ACC112 (cell line): ENCODE results near the gene MCC.

Experiments used
- H2AFZ ChIP-seq: fragments of 200-600 bp; sonication (generic); one replicate; pipeline ENCODE4 v1.6.0; 2017; ENCODE audit warnings: antibody characterized with exemption, low read length; ENCODE audit not compliant: unreplicated experiment
- H3K27ac ChIP-seq: fragments of 200-600 bp; sonication (generic); 2 replicates; pipeline ENCODE4 v1.5.1; 2014; ENCODE audit warnings: low read depth, mild to moderate bottlenecking, antibody characterized with exemption, low read length, moderate library complexity
- H3K27me3 ChIP-seq: fragments of 200-600 bp; sonication (generic); 2 replicates; pipeline ENCODE4 v1.6.1; 2014; ENCODE audit warnings: mild to moderate bottlenecking, antibody characterized with exemption, low read length, moderate library complexity, mixed read lengths; ENCODE audit not compliant: insufficient read depth
- H3K36me3 ChIP-seq: fragments of 200-600 bp; sonication (generic); 2 replicates; pipeline ENCODE4 v1.6.1; 2016; ENCODE audit warnings: mild to moderate bottlenecking, antibody characterized with exemption, low read length, moderate library complexity, mixed read lengths; ENCODE audit not compliant: insufficient read depth
- H3K4me1 ChIP-seq: fragments of 200-600 bp; sonication (generic); one replicate; pipeline ENCODE4 v1.6.1; 2016; ENCODE audit warnings: low read length, mixed read lengths; ENCODE audit not compliant: insufficient read depth, unreplicated experiment, control insufficient read depth
- H3K4me3 ChIP-seq: fragments of 200-600 bp; sonication (generic); 2 replicates; pipeline ENCODE4 v1.5.1; 2014; ENCODE audit warnings: mild to moderate bottlenecking, low read depth, low read length
- H3K79me2 ChIP-seq: fragments of 200-600 bp; sonication (generic); one replicate; pipeline ENCODE4 v1.6.0; 2016; ENCODE audit warnings: low read length; ENCODE audit not compliant: control insufficient read depth, unreplicated experiment, insufficient read depth

Gene MCC

DNA sequence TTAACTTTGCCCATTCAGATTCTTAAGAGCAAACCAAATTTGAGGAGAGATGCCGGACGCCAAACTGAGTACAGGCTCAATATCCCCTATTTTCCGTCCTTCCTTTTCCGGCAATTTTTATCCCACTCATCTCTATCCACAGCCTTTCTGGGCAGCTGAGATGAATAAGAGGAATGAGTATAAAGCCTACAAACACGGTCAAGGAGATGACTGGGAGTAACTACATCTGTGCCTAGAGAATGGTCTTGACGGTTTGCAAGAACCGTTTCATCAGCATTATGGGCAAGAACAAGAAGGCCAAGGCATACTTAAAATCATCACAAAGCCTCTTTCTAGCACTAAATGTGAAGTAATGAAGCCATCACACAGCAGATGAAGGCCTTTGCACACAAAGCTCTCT lies 284.3 kb downstream of the MCC start:
- Histone ChIP-seq H3K27ac (no peak overlapping the region), H3K79me2 (no peaks in the 10 kb centered on the region), H3K4me3 (no peak overlapping the region), H3K4me1 (peaks cover 27% of the 10 kb centered on the region), H2AFZ (no peak overlapping the region), H3K36me3 (no peaks in the 10 kb centered on the region), H3K27me3 (no peaks in the 10 kb centered on the region)

DNA sequence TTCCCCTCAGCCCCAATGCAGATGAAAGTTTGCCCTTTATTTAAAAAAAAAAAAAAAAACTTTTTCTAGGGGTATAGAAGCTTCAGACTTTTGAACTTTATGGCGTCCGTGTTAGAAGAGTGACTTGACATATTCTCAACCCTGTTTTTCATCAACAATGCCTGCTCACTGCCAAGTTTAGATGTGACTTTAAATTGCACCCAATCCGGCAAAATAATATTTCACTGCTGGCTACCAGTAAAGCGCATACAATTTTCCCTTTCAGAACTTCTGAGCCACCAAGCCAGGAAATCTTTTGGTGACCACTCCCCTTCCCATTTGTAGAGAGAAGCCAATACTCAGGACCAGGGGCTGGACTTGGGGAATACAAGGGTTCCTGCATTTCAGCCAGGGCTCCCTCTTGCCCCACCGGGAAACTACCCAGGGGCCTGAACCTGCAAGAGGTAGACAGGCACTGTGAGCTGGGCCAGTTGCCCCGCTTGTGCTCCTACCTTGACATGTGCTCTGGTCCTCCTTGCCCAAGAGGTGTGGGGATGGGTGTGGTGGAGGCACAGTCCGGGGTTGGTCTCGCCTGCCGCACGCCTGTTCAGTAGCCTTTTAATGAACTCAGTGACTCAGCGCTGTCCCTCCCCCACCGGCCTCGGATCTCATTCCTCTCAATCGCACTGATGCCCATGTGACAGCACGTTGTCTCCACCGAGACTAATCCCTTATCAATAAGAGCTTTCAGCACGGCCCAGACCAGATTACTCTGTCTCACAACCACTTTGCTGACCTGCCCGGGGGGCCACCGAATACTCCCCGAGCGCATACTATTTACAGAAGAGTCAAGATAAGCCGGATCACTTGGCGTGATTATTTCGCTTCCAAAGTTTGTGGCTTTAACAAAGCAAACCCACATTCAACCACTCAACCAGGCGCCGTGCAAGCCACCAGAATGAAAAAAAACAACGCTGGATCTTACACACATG lies 285.2 kb downstream of the MCC start:
- Histone ChIP-seq H2AFZ (no peak overlapping the region), H3K4me3 (peak overlapping the region; percentile 48), H3K79me2 (no peaks in the 10 kb centered on the region)

DNA sequence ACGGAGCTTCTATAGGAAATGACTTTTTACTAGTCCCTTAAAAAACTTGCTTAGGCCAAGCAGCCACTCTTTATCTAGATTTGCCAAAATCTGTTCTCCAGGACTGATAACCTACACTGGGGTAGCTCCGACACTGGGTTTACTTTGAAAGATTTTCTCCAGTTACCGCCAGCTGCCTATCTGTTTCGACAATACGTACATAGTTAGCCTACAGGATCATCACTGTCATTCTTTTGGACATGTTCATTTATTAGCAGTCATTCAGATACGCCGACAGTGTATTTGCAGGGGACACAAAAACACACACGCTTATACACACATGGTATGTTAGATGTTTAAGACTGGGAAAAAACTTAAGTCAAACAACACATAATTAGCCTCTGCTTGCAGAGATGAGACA lies 286.0 kb downstream of the MCC start:
- Histone ChIP-seq H3K27ac (no peak overlapping the region), H3K36me3 (no peaks in the 10 kb centered on the region), H3K27me3 (no peaks in the 10 kb centered on the region), H3K4me1 (peaks cover 27% of the 10 kb centered on the region), H3K79me2 (no peaks in the 10 kb centered on the region), H2AFZ (no peak overlapping the region), H3K4me3 (no peak overlapping the region)

More for the DNA sequence above, 285.2 kb downstream of the MCC start:
- Histone ChIP-seq H3K4me1 (peaks cover 27% of the 10 kb centered on the region), H3K27ac (no peak overlapping the region), H3K27me3 (no peaks in the 10 kb centered on the region), H3K36me3 (no peaks in the 10 kb centered on the region)

DNA sequence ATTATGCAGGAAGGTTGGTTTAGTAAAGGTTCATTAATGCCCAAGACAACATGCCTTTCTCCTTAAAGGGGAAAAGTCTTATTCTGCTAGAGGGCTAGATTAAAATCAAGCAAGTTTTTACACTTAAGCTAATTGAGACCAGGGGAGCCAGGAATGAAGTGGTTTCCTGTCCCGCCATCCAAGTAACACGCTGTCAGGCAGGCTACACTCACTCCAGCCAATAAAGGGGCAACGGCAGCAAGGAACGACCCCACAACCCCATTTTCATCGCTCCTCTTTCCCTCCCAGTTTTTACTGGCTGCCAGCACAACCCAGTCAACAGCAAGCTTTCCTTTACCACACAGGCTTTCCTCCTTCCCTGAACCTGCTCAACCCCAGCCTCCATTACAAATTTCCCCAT lies 286.5 kb downstream of the MCC start:
- Histone ChIP-seq H3K36me3 (no peaks in the 10 kb centered on the region), H3K4me3 (no peak overlapping the region), H3K27me3 (no peaks in the 10 kb centered on the region), H3K4me1 (peaks cover 27% of the 10 kb centered on the region), H3K79me2 (no peaks in the 10 kb centered on the region), H3K27ac (no peak overlapping the region), H2AFZ (no peak overlapping the region)

DNA sequence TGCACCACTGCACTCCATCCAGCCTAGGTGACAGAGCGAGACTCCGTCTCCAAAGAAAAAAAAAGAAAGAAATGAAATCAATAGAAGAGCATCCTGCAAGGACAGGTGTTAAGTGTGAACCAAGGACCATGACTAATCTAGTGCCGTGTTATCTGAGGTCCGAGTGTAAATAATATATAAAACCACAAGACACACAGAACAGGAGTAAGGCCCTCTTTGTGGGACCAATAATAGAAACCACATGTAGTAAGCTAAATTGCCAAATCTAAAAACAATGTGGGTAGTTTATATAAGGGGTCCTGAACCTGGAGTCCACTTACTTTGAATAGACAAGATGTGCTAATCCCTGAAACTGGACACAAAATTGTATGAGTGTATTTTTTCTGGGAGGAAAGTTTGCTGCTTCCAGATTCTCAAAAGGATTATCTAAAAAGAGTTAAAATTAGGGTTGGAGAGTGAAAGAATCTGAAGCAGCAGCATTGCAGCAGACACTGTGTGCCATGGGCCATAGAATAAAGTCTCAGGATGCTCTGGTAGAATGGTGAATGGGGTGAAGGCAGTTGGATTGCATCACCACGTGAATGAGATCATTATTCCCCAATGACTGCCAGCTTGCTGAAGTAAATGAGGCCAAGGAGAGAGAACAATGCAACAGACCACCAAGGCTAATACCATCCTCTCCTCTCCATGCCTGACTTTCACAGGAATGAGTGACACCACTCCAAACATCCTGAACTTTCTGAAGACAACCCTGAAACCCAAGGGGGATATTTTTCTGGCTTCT lies 288.9 kb downstream of the MCC start:
- no peaks in the 10 kb centered on the region for H3K36me3 ChIP-seq
- no peaks in the 10 kb centered on the region for H3K27me3 ChIP-seq
- no peak overlapping the region for H3K27ac ChIP-seq
- peaks cover 21% of the 10 kb centered on the region for H3K4me1 ChIP-seq
- H2AFZ ChIP-seq, result no peak overlapping the region
- H3K79me2 ChIP-seq, result no peaks in the 10 kb centered on the region
- H3K4me3 ChIP-seq, result no peak overlapping the region

DNA sequence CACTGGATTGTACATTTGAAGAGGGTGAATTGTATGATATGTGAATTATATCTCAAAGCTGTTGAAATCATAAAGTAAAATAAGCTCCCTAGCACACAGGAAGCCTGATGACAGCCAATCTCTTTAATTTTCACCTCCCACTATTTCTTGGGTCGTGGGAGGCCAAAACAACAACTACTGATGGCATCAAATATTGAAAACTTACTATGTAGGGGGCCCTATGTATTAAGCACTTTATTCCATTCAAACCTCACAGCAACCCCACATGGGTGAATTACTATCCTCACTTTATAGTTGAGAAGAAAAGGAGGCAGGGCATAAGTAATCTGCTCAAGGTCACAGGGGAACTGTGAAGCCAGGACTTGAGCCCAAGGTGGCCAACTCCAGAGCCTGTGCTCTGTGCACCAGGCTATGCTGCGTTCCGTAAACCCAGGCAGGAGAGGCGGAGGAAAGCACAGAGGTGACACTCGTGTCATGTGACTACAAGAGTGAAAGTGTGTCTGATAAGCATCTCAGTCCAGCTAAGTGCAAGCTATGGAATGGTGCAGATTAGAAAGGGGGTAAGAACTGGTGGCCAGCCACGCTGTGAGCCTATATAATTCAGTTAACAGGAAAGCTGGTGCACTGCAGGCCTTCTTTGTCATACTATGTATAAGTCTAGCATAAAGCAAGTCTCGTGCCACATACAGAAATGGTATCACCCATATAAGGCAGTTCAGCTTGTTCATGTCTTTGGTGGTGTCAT lies 290.6 kb downstream of the MCC start:
- no peak overlapping the region for H3K27ac ChIP-seq
- no peaks in the 10 kb centered on the region for H3K27me3 ChIP-seq
- H2AFZ ChIP-seq, result no peak overlapping the region
- H3K79me2 ChIP-seq, result no peaks in the 10 kb centered on the region
- H3K4me3 ChIP-seq, result no peak overlapping the region
- peaks cover 9% of the 10 kb centered on the region for H3K4me1 ChIP-seq
- H3K36me3 ChIP-seq, result no peaks in the 10 kb centered on the region

DNA sequence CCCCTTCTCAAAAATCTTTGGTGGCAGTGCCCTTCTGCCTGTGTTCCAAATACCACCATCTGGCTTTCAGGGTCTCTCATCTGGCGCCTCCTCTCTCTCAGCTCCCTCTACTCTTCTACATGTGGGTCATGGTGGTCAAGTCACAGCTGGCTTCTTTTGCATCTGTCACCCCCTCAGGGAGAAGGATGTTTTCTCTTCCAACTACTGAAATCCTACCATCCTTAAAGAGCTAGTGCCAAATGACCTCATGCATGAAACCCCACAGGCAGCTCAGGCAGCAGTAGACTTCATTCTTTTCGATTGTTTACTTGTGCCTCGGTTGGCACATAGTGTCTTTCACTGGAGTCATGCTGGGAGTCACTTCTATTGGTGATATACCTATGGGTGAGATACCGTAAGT lies 292.5 kb downstream of the MCC start:
- peaks cover 10% of the 10 kb centered on the region for H3K4me1 ChIP-seq
- H3K36me3 ChIP-seq, result no peaks in the 10 kb centered on the region
- no peaks in the 10 kb centered on the region for H3K79me2 ChIP-seq
- H3K4me3 ChIP-seq, result no peak overlapping the region
- no peak overlapping the region for H2AFZ ChIP-seq
- no peak overlapping the region for H3K27ac ChIP-seq
- no peaks in the 10 kb centered on the region for H3K27me3 ChIP-seq

DNA sequence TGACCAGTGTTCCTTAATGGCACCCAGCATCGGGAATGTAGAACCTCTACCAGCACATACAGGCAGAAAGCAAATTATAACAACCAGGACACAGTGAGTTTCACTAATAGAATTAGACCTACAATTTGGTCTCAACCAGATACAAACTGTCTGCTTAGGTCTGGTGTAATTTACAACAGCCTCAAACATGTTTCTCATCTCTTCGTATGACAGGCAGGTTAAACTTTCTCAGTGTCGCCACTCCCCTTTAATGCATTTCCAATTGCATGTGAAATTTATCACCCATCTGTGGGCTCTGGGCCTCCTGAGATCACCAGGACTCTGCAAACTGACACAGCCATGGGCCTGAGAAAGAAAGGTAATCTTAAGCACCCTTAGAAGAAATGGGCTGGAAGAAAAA lies 293.0 kb downstream of the MCC start:
- H3K4me1 ChIP-seq, result peaks cover 15% of the 10 kb centered on the region
- no peaks in the 10 kb centered on the region for H3K79me2 ChIP-seq
- H3K36me3 ChIP-seq, result no peaks in the 10 kb centered on the region
- no peaks in the 10 kb centered on the region for H3K27me3 ChIP-seq
- no peak overlapping the region for H3K4me3 ChIP-seq
- H2AFZ ChIP-seq, result no peak overlapping the region
- no peak overlapping the region for H3K27ac ChIP-seq

DNA sequence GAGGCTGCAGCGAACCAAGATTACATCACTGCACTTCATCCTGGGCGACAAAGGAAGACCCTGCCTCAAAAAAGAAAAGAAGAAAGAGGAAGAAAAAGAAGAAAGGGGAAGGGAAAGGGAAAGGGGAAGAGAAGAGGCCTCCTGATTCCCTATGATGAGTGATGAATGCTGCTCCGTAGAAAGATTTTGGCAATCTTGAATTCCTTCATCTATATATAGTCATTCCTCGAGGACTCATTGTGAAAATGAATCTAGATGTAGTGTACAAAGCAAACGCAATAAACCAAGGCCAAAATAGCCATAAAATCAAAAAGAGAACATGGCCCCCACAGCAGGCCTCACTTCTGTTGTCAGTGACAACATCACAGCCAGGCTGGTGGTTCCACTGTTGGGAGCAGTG lies 293.7 kb downstream of the MCC start:
- no peak overlapping the region for H3K4me3 ChIP-seq
- H3K79me2 ChIP-seq, result no peaks in the 10 kb centered on the region
- no peak overlapping the region for H2AFZ ChIP-seq
- H3K36me3 ChIP-seq, result no peaks in the 10 kb centered on the region
- no peaks in the 10 kb centered on the region for H3K27me3 ChIP-seq
- H3K4me1 ChIP-seq, result peaks cover 17% of the 10 kb centered on the region
- no peak overlapping the region for H3K27ac ChIP-seq

DNA sequence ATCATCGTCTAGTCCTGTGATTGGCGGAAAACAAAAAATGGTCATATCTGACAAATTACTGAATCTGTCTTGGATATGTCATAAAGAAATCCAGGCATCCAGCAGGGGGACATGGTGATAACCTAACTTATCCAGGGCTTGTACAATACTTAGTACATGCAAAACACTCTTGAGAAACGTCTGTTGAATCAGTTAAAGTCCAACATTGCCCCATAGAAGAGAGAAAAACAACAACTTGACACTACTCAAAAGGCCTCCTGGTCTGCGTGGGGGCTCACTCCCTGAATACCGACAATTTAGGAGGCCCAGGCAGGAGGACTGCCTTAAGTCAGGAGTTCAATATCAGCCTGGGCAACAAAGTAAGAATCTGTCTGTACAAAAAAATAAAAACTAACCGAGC lies 294.1 kb downstream of the MCC start:
- Histone ChIP-seq H2AFZ (no peak overlapping the region), H3K27ac (no peak overlapping the region), H3K36me3 (no peaks in the 10 kb centered on the region), H3K4me3 (no peak overlapping the region), H3K27me3 (no peaks in the 10 kb centered on the region), H3K79me2 (no peaks in the 10 kb centered on the region), H3K4me1 (peaks cover 13% of the 10 kb centered on the region)
